MCF 10A (cell line): ENCODE measurements around the gene ATXN2. TPM values are rescaled to one million over a fixed set of nuclear protein-coding genes. Genes with fewer than 3 reads are reported as not detected.

ENCODE experiments used
- BruUV-seq: library from RNA; stranded (reverse); fragments of 400-500 nt; replicated peaks from 2 replicates; lab custom pipeline; 2021; lab: Mats Ljungman, UMichigan
- CTCF ChIA-PET: fragments of 300-600 bp; sonication (Branson Sonifier 250); formaldehyde crosslinking; extraction: SDS; loops from one replicate; lab custom pipeline; 2021; ENCODE audit warnings: antibody characterized with exemption, inconsistent platforms; lab: Yijun Ruan, JAX
- POLR2A ChIA-PET: fragments of 300-600, 350-650 bp; sonication (Branson Sonifier 250); formaldehyde crosslinking; extraction: SDS; loops from one replicate; lab custom pipeline; 2020; ENCODE audit warnings: antibody characterized with exemption, inconsistent platforms; lab: Yijun Ruan, JAX
- DNase-seq: peaks from one replicate; pipeline ENCODE4 v3.0.0-alpha.2; 2018; ENCODE audit not compliant: unreplicated experiment
- H3K27ac Mint-ChIP-seq: one replicate; pipeline ENCODE4 v1.8.0; 2022; ENCODE audit warnings: mild to moderate bottlenecking, low read depth, mixed read lengths; ENCODE audit not compliant: unreplicated experiment
- H3K27me3 Mint-ChIP-seq: one replicate; pipeline ENCODE4 v1.8.0; 2022; ENCODE audit warnings: mixed read lengths; ENCODE audit not compliant: insufficient read depth, unreplicated experiment
- H3K36me3 Mint-ChIP-seq: one replicate; pipeline ENCODE4 v1.8.0; 2022; ENCODE audit warnings: mild to moderate bottlenecking, moderate library complexity, mixed read lengths; ENCODE audit not compliant: insufficient read depth, unreplicated experiment
- H3K4me1 Mint-ChIP-seq: one replicate; pipeline ENCODE4 v1.8.0; 2022; ENCODE audit warnings: mixed read lengths; ENCODE audit not compliant: insufficient read depth, unreplicated experiment
- H3K4me3 Mint-ChIP-seq: one replicate; pipeline ENCODE4 v1.8.0; 2022; ENCODE audit warnings: mild to moderate bottlenecking, moderate library complexity, mixed read lengths; ENCODE audit not compliant: unreplicated experiment
- H3K9me3 Mint-ChIP-seq: one replicate; pipeline ENCODE4 v1.8.0; 2022; ENCODE audit warnings: mixed read lengths; ENCODE audit not compliant: unreplicated experiment
- CTCF ChIP-seq: fragments of 200-600 bp; IDR thresholded peaks from one replicate; pipeline ENCODE4 v1.8.0; 2022; ENCODE audit warnings: antibody characterized with exemption, mild to moderate bottlenecking; ENCODE audit not compliant: unreplicated experiment
- intact Hi-C: fragments of 100-400 bp; cut with micrococcal nuclease; formaldehyde crosslinking; loops from 2 replicates; pipeline ENCODE4 v1.14.1; 2022
- total RNA-seq: library from RNA; stranded (reverse); gene quantifications from 2 replicates; pipeline ENCODE4 v1.2.3, GENCODE V29; 2022

Gene ATXN2
- total RNA-seq, 1 experiment from 2014 or later = 70.6 TPM

GRCh38 chr12:111546171-111546570 is 52.9 kb downstream of the ATXN2 start:
- Mint-ChIP-seq H3K27me3 (no peaks in the 10 kb centered on the region), H3K4me1 (peaks cover 15% of the 10 kb centered on the region), H3K27ac (peak overlapping the region; percentile 84), H3K4me3 (peak overlapping the region; percentile 11), H3K9me3 (no peaks in the 10 kb centered on the region), H3K36me3 (peaks cover 47% of the 10 kb centered on the region)
- TF ChIP-seq CTCF = no peak
- no peak for DNase-seq
- POLR2A ChIA-PET = interaction anchor here (0.5 to 0.7 kb wide), 3 partner anchors 49 to 260 kb away, joined by 3 to 5 read pairs (median 3); no protein-coding TSS in a partner anchor
- BruUV-seq = no TSS peak
- CTCF ChIA-PET = interaction anchor here (0.6 to 1.2 kb wide), 2 partner anchors 16 to 18 kb away, joined by 3 read pairs; no protein-coding TSS in a partner anchor
- intact Hi-C loops = no loop called here

GRCh38 chr12:111544032-111544431 is 55.1 kb downstream of the ATXN2 start:
- Mint-ChIP-seq H3K4me3 (no peak overlapping the region), H3K9me3 (no peaks in the 10 kb centered on the region), H3K4me1 (peaks cover 15% of the 10 kb centered on the region), H3K36me3 (peaks cover 37% of the 10 kb centered on the region), H3K27me3 (no peaks in the 10 kb centered on the region), H3K27ac (peak overlapping the region; percentile 83)
- POLR2A ChIA-PET = no interaction called here
- no TSS peak for BruUV-seq
- intact Hi-C loops = no loop called here
- TF ChIP-seq CTCF = no peak
- no peak for DNase-seq
- CTCF ChIA-PET = interaction anchor here (0.6 to 1.6 kb wide), 3 partner anchors 14 to 92 kb away, joined by 3 to 6 read pairs (median 5); no protein-coding TSS in a partner anchor

- TF ChIP-seq CTCF = no peak
- Mint-ChIP-seq H3K4me1 (no peaks in the 10 kb centered on the region), H3K9me3 (no peaks in the 10 kb centered on the region), H3K27me3 (no peaks in the 10 kb centered on the region), H3K27ac (no peak overlapping the region), H3K36me3 (peaks cover 51% of the 10 kb centered on the region), H3K4me3 (no peak overlapping the region)
- BruUV-seq = no TSS peak
- intact Hi-C loops = no loop called here
- DNase-seq = no peak
- ChIA-PET POLR2A (no interaction called here), CTCF (interaction anchor here (0.7 kb wide), 2 partner anchors 129 to 135 kb away, joined by 3 read pairs; no protein-coding TSS in a partner anchor)
These were observed 66.4 kb downstream of the ATXN2 start for GRCh38 chr12:111532751-111533150.

GRCh38 chr12:111529424-111530368 is 69.4 kb downstream of the ATXN2 start:
- DNase-seq = peak; percentile 71
- peak; percentile 55 for TF ChIP-seq CTCF
- Mint-ChIP-seq H3K9me3 (no peaks in the 10 kb centered on the region), H3K4me1 (no peaks in the 10 kb centered on the region), H3K27ac (no peak overlapping the region), H3K4me3 (no peak overlapping the region), H3K36me3 (peaks cover 45% of the 10 kb centered on the region), H3K27me3 (no peaks in the 10 kb centered on the region)
- ChIA-PET POLR2A (interaction anchor here (1.1 kb wide), 1 partner anchor 14 kb away, joined by 3 read pairs; no protein-coding TSS in a partner anchor), CTCF (interaction anchor here (0.5 to 3.9 kb wide), 17 partner anchors 10 to 905 kb away, joined by 3 to 28 read pairs (median 4); no protein-coding TSS in a partner anchor)
- no TSS peak for BruUV-seq
- intact Hi-C loops = loop anchor here (2.0 to 10.0 kb wide), 2 partner anchors 133 to 135 kb away; no protein-coding TSS in a partner anchor
